A204.1 (cell line): ENCODE measurements around the gene STK38L.
"Not testable (repeated sequence)": the region's sequence is repeated elsewhere in the genome, so short reads cannot be mapped to it uniquely, and the experiment has no call there.

Experiments
- FAIRE-seq: peaks from 2 replicates; lab custom pipeline; 2012; peaks lifted over from hg19 to GRCh38; lab: Jason Lieb, UNC

Gene STK38L

GRCh38 chr12:27229367-27229766, 14.7 kb upstream of the STK38L start:
- FAIRE-seq = no peak

GRCh38 chr12:27231374-27231773, 12.7 kb upstream of the STK38L start:
- FAIRE-seq = not testable (repeated sequence)

- no peak for FAIRE-seq
Measured at GRCh38 chr12:27233814-27234213, 10.3 kb upstream of the STK38L start.

- no peak for FAIRE-seq
Measured at GRCh38 chr12:27236498-27236897, 7.6 kb upstream of the STK38L start.

- no peak for FAIRE-seq
Measured at GRCh38 chr12:27237790-27238771, 6.0 kb upstream of the STK38L start.

GRCh38 chr12:27243006-27243405, 1.1 kb upstream of the STK38L start:
- no peak for FAIRE-seq

- FAIRE-seq = no peak
Measured at GRCh38 chr12:27244689-27245488, 803 bp downstream of the STK38L start.

GRCh38 chr12:27246141-27246540, 2.1 kb downstream of the STK38L start:
- no peak for FAIRE-seq

- FAIRE-seq = no peak
Measured at GRCh38 chr12:27246774-27247173, 2.7 kb downstream of the STK38L start.

GRCh38 chr12:27252934-27253333, 8.8 kb downstream of the STK38L start:
- no peak for FAIRE-seq

- FAIRE-seq = no peak
Measured at GRCh38 chr12:27253347-27253746, 9.3 kb downstream of the STK38L start.

GRCh38 chr12:27255806-27256205, 11.7 kb downstream of the STK38L start:
- no peak for FAIRE-seq

- FAIRE-seq = no peak
Measured at GRCh38 chr12:27257104-27257843, 13.2 kb downstream of the STK38L start.

- no peak for FAIRE-seq
Measured at GRCh38 chr12:27260746-27261145, 16.7 kb downstream of the STK38L start.

GRCh38 chr12:27261866-27262265, 17.8 kb downstream of the STK38L start:
- FAIRE-seq = no peak

GRCh38 chr12:27270148-27270547, 26.1 kb downstream of the STK38L start:
- no peak for FAIRE-seq

GRCh38 chr12:27271206-27271605, 27.1 kb downstream of the STK38L start:
- no peak for FAIRE-seq

- FAIRE-seq = no peak
Measured at GRCh38 chr12:27272373-27273028, 28.4 kb downstream of the STK38L start.

GRCh38 chr12:27273114-27273513, 29.0 kb downstream of the STK38L start:
- no peak for FAIRE-seq

GRCh38 chr12:27274706-27275105, 30.6 kb downstream of the STK38L start:
- no peak for FAIRE-seq

GRCh38 chr12:27276275-27276674, 32.2 kb downstream of the STK38L start:
- FAIRE-seq = no peak

- FAIRE-seq = no peak
Measured at GRCh38 chr12:27277846-27278260, 33.8 kb downstream of the STK38L start.
